SK-N-SH treated with all-trans-retinoic acid at 6 μM for 48 hours (cell line): ENCODE results near the gene SLC35A4.

Source experiments
- ATAC-seq: fragments of 200-7000 bp; cut with Tn5 transposase; 3 replicates; pipeline ENCODE4 v1.9.1; 2020; ENCODE audit warnings: mild to moderate bottlenecking, moderate library complexity
- ARNTL ChIP-seq: fragments of 450-650 bp; formaldehyde crosslinking; IDR thresholded peaks from 2 replicates; pipeline ENCODE4 v1.5.0; 2020; ENCODE audit warnings: low read depth, mild to moderate bottlenecking, moderate library complexity, borderline replicate concordance
- BACH2 ChIP-seq: fragments of 250-450 bp; sonication (Bioruptor Pico); IDR thresholded peaks from 2 replicates; pipeline ENCODE4 v1.9.0; 2021; ENCODE audit warnings: mild to moderate bottlenecking, borderline replicate concordance
- CSDC2 ChIP-seq: fragments of 250-450 bp; sonication (Bioruptor Pico); IDR thresholded peaks from 2 replicates; pipeline ENCODE4 v1.5.0; 2020; ENCODE audit warnings: mild to moderate bottlenecking, moderate library complexity
- ESRRG ChIP-seq: fragments of 250-450 bp; sonication (Bioruptor Pico); IDR thresholded peaks from 2 replicates; pipeline ENCODE4 v1.6.1; 2021; ENCODE audit warnings: mild to moderate bottlenecking
- GLIS3 ChIP-seq: fragments of 250-450 bp; sonication (Bioruptor Pico); IDR thresholded peaks from 2 replicates; pipeline ENCODE4 v1.5.0; 2020; ENCODE audit warnings: mild to moderate bottlenecking, moderate library complexity
- ISL1 ChIP-seq: fragments of 250-450 bp; sonication (Bioruptor Pico); IDR thresholded peaks from 2 replicates; pipeline ENCODE4 v2.1.2; 2022; ENCODE audit warnings: mild to moderate bottlenecking, moderate library complexity
- PPARA ChIP-seq: fragments of 250-450 bp; sonication (Bioruptor Pico); IDR thresholded peaks from 2 replicates; pipeline ENCODE4 v1.5.0; 2020; ENCODE audit warnings: mild to moderate bottlenecking, borderline replicate concordance
- SNAI2 ChIP-seq: fragments of 250-450 bp; sonication (Bioruptor Pico); IDR thresholded peaks from 2 replicates; pipeline ENCODE4 v1.5.0; 2020; ENCODE audit warnings: mild to moderate bottlenecking, moderate library complexity
- TCF4 ChIP-seq: fragments of 250-450 bp; sonication (Bioruptor Pico); IDR thresholded peaks from 2 replicates; pipeline ENCODE4 v1.8.0; 2021; ENCODE audit warnings: mild to moderate bottlenecking, moderate library complexity, borderline replicate concordance
- TSHZ2 ChIP-seq: fragments of 250-450 bp; sonication (Bioruptor Pico); IDR thresholded peaks from 2 replicates; pipeline ENCODE4 v1.5.0; 2020; ENCODE audit warnings: mild to moderate bottlenecking, moderate library complexity
- ZC3H10 ChIP-seq: fragments of 250-450 bp; sonication (Bioruptor Pico); IDR thresholded peaks from 2 replicates; pipeline ENCODE4 v1.5.1; 2021; ENCODE audit warnings: mild to moderate bottlenecking, moderate library complexity
- ZFP3 ChIP-seq: fragments of 250-450 bp; sonication (Bioruptor Pico); IDR thresholded peaks from 2 replicates; pipeline ENCODE4 v1.5.0; 2020; ENCODE audit warnings: mild to moderate bottlenecking, moderate library complexity
- ZNF8 ChIP-seq: fragments of 450-650 bp; formaldehyde crosslinking; IDR thresholded peaks from 2 replicates; pipeline ENCODE4 v1.5.0; 2020; ENCODE audit warnings: mild to moderate bottlenecking, moderate library complexity
- TF ChIP-seq, protein P1 (sequence below): fragments of 250-450 bp; sonication (Bioruptor Pico); IDR thresholded peaks from 2 replicates; pipeline ENCODE4 v1.5.1; 2020; ENCODE audit warnings: low read depth, mild to moderate bottlenecking, moderate library complexity
- TF ChIP-seq, protein P2 (sequence below): fragments of 250-450 bp; sonication (Bioruptor Pico); IDR thresholded peaks from 2 replicates; pipeline ENCODE4 v1.8.0; 2021; ENCODE audit warnings: low read depth, mild to moderate bottlenecking, moderate library complexity, borderline replicate concordance
- TF ChIP-seq, protein P3 (sequence below): fragments of 250-450 bp; sonication (Bioruptor Pico); IDR thresholded peaks from 2 replicates; pipeline ENCODE4 v1.8.0; 2020; ENCODE audit warnings: mild to moderate bottlenecking, moderate library complexity, borderline replicate concordance

Gene SLC35A4

DNA sequence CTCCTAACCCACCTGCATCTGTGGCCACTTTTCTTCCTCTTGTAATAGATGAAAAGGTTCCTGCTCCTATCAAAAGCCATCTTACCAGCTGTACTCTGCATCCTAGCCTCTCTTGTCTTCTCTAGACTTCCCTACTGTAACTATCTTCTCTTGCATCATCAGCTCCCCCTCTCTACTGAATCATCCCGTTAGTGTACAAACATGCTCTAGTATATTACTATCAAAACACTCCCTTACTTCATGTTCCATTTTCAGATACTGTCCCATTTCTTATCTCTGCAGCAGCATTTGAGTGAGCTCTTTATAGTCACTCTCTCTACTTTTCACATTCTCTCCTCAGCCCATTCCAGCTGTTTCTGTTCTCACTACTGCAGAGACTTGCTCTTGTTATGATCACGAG, 10.2 kb upstream of the SLC35A4 start:
- TF ChIP-seq ISL1: no peak
- TF ChIP-seq, protein P1, sequence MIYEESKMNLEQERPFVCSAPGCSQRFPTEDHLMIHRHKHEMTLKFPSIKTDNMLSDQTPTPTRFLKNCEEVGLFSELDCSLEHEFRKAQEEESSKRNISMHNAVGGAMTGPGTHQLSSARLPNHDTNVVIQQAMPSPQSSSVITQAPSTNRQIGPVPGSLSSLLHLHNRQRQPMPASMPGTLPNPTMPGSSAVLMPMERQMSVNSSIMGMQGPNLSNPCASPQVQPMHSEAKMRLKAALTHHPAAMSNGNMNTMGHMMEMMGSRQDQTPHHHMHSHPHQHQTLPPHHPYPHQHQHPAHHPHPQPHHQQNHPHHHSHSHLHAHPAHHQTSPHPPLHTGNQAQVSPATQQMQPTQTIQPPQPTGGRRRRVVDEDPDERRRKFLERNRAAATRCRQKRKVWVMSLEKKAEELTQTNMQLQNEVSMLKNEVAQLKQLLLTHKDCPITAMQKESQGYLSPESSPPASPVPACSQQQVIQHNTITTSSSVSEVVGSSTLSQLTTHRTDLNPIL (CRISPR knock-in tag): no peak
- no peak for TF ChIP-seq SNAI2 (CRISPR knock-in tag)
- TF ChIP-seq, all 23 proteins: peak for 0

DNA sequence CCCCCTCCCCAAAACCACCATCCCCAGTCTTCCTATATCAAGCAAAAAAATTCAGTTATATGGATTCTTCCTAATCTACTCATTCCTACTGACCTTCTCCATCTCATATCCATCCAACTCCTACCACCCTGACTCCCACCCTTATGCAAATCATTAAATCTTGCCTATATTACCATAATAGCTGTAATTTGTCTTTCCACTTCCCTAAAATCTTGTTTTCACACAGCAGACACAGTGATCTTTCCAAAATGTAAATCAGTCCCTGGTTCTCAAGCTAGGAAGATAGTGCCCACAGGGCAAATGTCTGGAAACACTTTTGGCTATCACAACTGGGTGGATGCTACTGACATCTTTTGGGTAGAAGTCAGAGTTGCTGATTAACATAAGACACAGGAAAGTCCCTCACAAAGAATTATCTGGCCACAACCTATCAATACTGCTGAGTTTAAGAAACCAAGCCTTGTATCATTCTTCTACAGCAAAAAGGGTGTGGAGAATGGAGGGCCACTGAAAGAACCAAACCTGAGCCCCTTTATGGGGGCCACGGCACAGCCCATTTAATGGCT, 8.8 kb upstream of the SLC35A4 start:
- no peak for ATAC-seq

More for the DNA sequence above, 10.2 kb upstream of the SLC35A4 start:
- ATAC-seq: no peak

DNA sequence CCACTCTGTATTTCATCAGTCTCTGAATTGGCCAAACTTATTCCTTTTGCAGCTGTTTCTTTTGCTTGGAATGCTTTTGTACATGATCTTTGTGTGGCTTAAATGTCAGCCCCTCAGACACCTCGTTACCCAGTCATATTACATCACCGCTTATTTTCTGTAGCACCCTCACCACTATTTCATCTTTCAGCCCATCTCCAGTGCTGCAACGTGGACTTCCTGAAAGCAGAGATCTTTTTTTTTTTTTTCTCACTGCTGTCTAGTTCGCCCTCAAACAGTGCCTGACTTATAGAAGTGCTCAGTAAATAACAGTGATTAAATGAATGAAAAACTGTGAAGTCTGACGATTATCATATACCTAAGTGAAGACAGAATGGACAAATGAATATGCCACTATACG, 8.2 kb upstream of the SLC35A4 start:
- ATAC-seq: peak; percentile 24
- TF ChIP-seq ESRRG (no peak), ZNF8 (no peak), TSHZ2 (CRISPR knock-in tag) (no peak), CSDC2 (CRISPR knock-in tag) (no peak), BACH2 (CRISPR knock-in tag) (no peak), TCF4 (CRISPR knock-in tag) (no peak), PPARA (CRISPR knock-in tag) (no peak)
- TF ChIP-seq, protein P2, sequence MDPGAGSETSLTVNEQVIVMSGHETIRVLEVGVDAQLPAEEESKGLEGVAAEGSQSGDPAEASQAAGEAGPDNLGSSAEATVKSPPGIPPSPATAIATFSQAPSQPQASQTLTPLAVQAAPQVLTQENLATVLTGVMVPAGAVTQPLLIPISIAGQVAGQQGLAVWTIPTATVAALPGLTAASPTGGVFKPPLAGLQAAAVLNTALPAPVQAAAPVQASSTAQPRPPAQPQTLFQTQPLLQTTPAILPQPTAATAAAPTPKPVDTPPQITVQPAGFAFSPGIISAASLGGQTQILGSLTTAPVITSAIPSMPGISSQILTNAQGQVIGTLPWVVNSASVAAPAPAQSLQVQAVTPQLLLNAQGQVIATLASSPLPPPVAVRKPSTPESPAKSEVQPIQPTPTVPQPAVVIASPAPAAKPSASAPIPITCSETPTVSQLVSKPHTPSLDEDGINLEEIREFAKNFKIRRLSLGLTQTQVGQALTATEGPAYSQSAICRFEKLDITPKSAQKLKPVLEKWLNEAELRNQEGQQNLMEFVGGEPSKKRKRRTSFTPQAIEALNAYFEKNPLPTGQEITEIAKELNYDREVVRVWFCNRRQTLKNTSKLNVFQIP (CRISPR knock-in tag): no peak
- TF ChIP-seq, protein P3, sequence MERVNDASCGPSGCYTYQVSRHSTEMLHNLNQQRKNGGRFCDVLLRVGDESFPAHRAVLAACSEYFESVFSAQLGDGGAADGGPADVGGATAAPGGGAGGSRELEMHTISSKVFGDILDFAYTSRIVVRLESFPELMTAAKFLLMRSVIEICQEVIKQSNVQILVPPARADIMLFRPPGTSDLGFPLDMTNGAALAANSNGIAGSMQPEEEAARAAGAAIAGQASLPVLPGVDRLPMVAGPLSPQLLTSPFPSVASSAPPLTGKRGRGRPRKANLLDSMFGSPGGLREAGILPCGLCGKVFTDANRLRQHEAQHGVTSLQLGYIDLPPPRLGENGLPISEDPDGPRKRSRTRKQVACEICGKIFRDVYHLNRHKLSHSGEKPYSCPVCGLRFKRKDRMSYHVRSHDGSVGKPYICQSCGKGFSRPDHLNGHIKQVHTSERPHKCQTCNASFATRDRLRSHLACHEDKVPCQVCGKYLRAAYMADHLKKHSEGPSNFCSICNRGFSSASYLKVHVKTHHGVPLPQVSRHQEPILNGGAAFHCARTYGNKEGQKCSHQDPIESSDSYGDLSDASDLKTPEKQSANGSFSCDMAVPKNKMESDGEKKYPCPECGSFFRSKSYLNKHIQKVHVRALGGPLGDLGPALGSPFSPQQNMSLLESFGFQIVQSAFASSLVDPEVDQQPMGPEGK (CRISPR knock-in tag): no peak
- TF ChIP-seq, protein P1 (CRISPR knock-in tag): no peak

More for the DNA sequence above, 8.8 kb upstream of the SLC35A4 start:
- TF ChIP-seq, protein P2 (CRISPR knock-in tag): no peak
- TF ChIP-seq SNAI2 (CRISPR knock-in tag) (no peak), GLIS3 (no peak), PPARA (CRISPR knock-in tag) (no peak), ZFP3 (CRISPR knock-in tag) (no peak), TSHZ2 (CRISPR knock-in tag) (no peak), ARNTL (CRISPR knock-in tag) (no peak), ZC3H10 (CRISPR knock-in tag) (no peak)
- TF ChIP-seq, protein P3 (CRISPR knock-in tag): no peak
